ENCODE measurements around the gene TRIM5.

GRCh38 chr11:5658318-5658717 is 26.6 kb downstream of the TRIM5 start:
- no peak for TF ChIP-seq POLR2AphosphoS2 (IDR thresholded peaks at IDR 0.05; ENCODE audit: low read length)
- TF ChIP-seq NFRKB (IDR thresholded peaks at IDR 0.05; ENCODE audit: low read depth), result no peak

Measured in K562 (cell line).